NCI-H526 treated with DMSO at 0.1 percent for 48 hours (cell line): Measurements from ENCODE around the gene RUNX1.

Source experiments
- DNase-seq: peaks from one replicate; lab custom pipeline; 2025; lab: John Stamatoyannopoulos, UW

Gene RUNX1

DNA sequence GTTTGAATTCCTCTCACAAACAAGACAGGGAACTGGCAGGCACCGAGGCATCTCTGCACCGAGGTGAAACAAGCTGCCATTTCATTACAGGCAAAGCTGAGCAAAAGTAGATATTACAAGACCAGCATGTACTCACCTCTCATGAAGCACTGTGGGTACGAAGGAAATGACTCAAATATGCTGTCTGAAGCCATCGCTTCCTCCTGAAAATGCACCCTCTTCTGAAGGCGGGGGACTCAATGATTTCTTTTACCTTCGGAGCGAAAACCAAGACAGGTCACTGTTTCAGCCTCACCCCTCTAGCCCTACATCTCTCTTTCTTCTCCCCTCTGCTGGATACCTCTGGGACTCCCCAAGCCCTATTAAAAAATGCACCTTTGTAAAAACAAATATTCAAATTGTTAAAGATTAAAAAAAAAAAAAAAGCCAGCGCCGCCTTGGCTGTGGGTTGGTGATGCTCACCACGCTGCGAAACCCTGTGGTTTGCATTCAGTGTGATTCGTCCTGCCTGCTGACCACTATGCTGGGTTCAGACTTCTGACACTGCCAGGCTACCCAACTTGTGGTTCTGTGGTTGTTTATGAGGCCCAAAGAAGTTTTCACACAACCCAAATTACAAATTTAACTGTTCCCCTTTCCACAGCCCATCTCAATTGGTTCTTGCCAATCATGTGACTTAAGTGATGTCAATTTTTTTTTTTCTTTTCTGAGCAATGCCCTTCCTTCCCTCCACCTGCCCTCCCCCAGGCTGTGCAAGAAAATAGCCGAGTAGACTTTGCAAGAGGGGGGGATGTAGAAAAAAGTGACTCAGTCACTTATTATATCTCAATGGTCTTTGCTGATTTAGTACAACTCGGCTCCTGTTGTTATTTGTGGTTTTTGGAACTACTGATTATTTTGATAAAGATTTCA is at the start of gene RUNX1:
Gene RUNX1, minus strand, starts transcription at position 597 of the 912 bp plus-strand sequence.
- DNase-seq, result no peak

DNA sequence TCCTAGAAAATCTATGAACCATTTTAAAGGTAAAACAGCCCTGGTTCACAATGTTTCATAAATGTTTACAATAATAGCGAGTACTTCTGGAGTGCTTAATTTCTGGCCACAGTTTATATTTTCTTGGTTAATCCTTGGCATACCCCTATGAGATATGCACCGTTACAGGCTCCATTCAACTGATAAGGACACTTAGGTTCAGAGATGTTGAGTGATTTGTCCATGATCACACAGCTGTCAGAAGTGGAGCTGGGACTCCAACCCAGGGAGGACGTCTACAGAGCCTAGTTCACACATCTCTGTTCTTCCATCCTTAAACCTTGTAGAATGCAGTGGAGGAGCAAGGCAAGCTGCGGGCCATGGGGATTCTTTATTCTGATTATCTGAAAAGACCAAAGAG is 48.4 kb upstream of the RUNX1 start:
- DNase-seq, result no peak

DNA sequence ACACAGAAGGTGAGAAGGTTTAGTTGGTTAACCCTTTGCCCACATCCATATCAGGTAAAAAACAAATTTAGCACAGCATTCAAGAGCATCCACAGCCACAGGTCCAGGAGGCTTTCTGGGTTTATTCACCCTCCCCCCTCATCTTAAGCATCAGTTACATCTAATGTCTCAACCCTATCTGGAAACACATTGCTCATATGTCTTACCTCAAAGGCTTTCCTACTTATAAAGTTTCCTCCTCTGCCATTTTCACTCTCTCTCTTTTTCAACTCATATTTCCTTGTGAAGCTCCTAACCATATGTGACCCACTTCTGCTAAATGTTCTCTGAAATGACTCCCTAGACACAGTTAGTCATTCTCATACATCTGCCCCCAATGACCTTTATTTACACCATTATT is 47.9 kb upstream of the RUNX1 start:
- DNase-seq, result no peak

DNA sequence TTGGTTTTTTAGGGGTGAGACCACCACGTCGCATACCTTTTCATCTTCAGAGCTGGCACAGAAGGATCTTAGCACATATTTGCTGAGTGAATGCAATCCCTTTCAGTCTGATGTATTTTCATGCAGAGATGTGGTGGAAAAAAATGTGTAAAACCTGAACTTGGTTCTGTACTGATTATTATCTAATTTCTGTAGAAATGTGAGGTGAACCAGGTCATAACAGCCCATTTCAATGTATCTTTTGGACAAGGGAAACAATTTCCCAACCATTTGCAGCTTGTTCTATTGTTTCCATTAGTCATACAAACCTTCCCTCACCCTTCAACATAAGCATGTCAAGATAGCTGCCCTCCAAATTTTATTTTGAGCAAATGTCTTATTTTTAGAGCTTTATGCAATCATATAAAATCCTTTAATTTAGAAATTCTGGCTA is 46.8 kb upstream of the RUNX1 start:
- DNase-seq, result no peak

DNA sequence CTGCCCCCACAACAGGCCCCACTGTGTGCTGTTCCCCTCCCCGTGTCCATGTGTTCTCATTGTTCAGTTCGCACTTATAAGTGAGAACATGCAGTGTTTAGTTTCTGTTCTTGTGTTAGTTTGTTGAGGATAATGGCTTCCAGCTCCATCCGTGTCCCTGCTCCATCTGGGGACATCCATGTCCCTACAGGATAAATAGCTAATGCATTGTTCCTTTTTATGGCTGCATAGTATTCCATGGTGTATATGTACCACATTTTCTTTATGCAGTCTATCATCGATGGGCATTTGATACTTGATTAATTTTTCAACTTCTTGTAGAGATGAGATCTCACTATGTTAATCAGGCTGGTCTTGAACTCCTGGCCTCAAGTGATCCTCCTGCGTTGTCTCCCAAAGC is 44.4 kb upstream of the RUNX1 start:
- DNase-seq, result no peak

DNA sequence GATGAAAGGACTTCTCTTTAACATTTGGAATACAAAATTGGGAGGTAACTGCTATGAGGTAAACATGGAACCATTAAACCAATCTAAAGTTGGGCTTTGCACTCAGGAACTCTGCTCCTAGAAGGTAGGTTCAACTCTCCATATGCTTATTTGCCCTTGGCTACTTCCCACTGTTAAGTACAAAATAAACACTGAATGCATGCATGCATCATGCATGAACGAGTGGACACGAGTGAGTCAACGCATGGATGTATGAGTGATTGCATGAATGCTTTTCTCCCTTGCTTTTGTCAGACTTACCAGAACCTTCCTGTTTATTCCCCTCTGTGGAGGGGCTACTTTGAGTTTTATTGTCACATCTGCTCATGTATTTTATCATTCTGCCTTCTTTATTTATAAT is 42.4 kb upstream of the RUNX1 start:
- DNase-seq, result no peak

DNA sequence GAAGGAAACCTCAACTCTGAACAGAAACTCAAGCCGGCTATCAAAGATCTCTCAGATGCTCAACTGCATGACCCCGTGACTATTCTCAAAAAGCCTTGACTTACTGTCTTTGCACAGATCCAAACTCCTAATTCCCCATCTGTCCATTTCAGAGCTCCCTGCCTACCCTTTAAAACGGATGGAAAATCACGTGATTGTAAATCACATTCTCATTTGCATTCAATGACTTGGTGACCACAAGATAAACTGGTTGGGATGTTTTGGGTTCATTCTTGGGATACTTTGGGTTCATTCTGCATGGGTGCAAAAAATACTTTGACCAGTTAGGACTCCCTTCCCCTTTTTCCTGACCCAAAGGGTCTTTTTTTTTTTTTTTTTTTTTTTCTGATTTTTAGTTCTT is 41.3 kb upstream of the RUNX1 start:
- no peak for DNase-seq

DNA sequence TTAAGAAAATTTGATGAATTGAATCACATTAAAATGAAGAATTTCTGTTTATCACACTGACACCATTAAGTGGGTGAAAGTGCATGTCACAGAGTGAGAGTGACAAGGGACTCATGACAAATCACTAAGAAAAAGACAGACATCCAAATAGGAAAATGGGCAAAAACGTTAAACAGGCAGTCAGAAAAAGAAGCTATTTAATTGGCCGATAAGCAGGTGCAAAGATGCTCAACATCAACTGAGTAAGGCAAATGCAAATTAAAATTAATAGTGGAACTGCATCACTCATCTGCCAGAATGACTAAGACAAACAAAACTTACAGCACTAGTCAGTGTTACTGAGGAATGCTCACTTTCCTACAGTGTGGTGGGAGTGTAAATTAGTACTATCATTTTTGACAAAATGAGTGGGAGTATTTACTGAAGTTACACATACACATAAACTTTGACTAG is 39.2 kb upstream of the RUNX1 start:
- DNase-seq, result peak; percentile 23

DNA sequence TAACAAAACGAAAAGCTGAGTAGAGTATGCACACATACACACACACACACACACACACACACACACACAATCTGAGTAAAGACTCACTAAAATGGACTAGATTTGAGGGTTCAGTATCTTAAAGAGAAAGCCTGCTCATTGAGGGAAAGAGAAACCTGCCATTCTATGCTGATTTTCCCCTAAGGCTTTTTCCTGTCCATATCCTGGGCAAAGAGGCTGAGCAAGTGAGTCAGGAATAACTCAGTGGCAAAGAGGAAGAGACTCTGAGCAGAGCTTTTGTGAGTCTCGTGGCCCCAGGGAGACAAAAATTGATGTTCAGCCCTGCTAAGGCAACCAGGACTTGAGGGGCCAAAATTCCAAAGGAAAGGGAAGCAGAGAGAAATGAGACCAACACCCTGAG is 37.3 kb upstream of the RUNX1 start:
- DNase-seq, result no peak

DNA sequence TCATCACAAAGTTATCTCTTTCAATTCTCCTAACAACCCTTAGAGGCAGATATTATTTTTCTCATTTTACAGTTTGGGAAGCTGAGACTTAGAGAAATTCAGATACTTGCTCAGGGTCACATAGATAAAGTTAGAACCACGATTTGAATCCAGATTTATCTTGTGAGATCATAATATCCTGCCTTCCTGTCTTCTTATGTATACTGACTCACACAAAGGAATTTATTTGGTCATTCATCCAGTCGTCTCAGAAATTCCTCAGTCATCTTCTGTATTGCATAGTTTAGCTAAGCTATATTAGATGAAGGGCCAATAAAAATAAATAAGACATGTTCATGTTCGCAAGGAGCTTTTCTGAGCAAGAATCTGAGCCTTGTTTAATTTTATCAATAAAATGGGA is 35.8 kb upstream of the RUNX1 start:
- DNase-seq, result no peak

DNA sequence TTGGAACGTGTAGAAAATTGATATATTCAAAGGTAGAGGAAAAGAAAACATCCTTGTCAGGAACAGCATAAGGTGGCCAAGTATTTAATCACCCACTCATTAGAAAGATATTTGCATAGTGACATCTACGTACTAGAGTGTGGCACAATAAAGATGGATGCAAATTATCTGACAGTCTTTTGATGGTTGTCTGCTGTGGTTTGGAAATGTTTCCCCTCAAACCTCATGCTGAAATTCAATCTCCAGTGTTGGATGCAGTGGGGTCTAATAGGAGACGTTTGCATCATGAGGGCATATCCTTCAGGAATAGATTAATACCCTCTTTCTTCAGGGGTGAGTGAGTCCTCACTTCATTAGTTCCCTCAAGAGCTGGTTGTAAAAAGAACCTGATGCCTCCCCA is 34.1 kb upstream of the RUNX1 start:
- DNase-seq, result peak; percentile 58

DNA sequence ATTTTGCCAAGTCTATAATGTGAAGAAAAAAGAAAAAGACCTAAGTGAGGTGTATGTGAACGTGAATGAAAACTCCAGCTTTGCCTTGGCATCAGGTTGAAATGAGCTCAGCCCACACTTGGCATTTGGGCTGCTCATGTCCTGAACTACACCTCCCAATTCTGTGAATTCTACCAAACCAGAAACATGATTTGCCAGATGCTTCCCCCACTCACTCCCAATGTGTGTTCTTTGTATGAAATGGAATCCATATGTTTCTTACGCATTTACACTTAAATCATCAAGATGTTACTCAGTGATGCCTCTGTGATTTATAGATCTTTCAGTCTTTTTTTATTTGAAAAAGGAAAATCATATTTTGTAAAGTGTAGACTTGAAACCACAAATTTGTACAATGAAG is 32.8 kb upstream of the RUNX1 start:
- no peak for DNase-seq

DNA sequence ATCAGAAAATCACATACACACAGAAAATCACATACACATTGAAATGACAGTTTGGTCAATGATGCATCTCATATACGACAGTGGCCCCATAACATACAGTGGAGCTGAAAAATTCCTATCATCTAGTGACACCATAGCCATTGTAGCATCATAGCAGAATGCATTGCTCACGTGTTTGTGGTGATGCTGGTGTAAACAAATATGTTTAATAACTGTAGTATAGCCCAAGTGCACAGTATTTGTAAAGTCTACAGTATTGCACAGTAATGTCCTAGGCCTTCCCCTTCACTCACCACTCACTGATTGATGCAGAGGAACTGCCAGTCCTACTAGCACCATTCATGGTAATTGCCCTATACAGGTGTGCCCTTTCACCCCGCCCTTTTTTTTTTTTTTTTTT is 30.1 kb upstream of the RUNX1 start:
- DNase-seq, result no peak

DNA sequence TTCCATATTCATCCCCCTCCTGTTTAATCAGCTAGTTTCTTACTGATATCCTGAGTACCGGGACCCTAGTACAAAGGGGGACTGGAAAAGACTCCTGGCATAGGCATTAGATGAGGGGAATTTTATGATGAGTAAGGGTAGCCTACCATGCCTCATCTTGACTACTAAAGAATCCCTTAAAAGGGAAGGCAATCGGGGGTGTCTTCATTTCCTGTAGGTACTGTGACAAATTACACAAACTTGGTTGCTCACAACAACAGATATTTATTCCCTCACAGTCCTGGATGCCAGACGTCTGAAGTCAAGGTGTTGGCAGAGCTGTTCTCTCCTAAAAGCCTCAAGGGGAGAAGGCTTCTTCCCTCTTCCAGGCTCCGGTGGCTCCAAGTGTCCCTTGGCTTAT is 28.9 kb upstream of the RUNX1 start:
- DNase-seq, result no peak

DNA sequence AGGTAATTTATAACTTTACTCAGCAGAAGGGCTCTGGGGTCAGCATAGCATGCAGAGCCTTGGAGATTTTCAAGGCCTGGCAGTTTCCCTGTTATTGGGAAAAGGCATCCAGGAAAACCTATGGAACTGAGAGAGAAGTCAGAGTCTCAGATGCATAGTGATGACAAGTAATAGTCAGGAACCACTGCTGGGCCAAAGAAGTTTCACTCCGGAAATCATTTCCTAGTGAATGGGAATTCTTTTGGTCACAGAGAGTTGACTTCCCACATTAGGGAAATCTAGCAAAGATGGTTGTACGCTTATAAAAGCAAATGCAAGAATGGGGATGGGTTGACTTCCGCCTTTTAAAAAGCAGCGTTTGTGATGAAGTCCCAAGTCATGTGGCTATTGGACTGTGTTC is 28.4 kb upstream of the RUNX1 start:
- DNase-seq, result no peak

DNA sequence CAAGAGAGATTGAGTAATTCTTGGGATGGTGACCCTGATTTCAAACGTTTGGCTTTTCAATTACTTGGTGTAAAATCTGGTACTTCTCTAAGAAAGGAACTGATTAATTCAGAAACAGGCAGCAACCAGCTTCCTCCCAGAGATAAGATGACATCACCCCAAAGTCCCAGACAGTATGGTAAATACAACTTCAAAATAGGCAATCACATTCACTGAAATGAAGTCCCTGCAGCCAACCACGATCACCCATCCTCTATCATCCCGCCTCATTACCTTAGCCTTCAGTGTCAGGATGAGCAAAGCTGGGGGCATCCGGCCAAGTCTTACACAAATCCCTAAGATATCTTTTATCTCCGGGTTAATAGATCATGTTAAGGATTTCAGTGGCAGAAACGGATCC is 26.4 kb upstream of the RUNX1 start:
- DNase-seq, result no peak

DNA sequence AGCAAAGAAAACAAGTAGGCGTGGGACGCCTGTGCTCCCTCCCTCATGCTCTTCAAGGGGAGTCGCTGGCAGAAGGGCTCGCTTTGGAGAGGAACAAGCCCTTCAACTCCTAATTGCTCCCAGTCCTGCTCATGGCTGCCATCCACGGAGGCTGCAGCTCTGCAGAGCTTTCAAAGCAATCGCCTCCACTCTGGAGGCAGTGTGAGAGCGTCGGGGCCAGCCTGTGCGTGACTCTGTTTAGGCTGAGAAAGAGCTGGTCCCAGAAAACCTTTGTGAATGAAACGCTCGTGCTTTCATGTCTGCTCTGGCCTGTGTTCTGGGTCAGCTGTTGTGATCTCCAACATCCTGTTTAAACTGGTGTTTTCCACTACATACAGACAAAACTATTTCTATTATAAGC is 23.9 kb upstream of the RUNX1 start:
- DNase-seq, result no peak

DNA sequence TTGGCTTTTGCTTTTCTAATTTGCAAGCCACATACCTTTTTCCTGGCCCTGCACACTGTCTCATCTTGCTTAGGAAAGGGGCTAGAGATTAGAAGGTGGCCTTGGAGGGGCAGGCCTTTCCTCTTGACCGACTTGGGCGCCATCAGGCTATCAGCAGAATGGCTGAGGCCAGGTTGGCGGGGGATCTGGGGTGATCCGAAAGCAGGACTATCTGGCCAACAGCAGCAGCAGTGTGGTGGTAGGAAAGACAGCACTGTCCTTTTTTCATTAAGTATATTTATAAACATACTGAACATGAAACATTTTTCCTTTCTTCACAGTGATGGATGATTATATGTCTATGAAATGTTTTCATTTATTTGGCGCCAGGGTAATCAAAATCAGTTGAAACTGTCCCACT is 23.5 kb upstream of the RUNX1 start:
- DNase-seq, result no peak

DNA sequence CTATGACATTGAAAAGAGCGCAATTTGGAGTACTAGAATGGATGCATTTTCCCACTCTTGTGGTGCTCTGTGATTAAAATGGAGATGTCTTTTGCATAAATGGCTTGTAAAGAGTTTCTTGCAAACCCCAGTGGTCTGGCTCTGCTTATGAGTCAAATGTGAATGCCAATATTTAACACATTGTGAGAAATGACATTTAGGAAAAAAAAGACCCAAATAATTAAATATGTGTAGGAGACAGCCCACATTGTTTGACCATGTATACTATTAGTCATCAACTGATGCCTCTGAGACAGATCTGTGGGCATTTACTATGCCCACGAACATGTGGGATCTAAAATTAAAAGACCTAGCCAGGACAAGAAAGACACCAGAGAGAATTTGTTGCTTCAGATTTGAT is 22.2 kb upstream of the RUNX1 start:
- DNase-seq, result no peak

DNA sequence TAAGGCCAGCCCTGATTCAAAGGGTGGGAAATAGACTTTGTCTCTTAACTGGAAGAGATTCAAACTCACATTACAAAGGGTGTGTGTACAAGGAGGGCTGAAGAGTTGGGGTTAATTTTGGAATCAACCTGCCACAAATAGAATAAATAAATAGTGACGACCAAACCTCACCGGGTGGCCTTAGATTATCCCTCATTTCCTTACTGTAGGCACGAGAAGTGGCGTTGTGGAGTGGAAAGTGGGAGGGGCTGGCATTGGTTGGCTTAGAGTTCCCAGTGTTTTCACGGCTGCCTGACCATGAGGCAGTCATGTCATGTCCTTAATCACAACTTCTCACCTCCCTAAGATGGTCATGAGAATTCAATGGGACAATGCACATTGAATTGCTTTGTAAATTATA is 21.3 kb upstream of the RUNX1 start:
- DNase-seq, result no peak

DNA sequence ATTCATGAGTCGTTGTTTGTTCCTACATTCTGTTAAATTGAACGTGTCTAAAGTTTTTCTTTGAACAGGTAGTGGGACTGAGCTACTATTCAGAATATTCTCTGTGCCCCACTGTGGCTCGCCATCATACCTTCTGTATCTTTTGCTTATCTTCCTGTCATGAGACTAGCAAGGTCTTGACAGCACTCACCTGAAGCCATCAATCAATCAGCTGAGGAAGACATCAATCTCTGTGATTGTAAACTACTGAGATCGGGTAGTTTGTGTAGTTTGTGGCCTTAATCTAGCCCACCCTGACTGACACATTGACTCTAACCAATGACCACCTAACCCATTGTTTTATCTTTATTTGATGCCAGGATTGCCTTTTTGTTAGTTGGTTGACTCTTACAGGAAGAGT is 17.7 kb upstream of the RUNX1 start:
- DNase-seq, result no peak

DNA sequence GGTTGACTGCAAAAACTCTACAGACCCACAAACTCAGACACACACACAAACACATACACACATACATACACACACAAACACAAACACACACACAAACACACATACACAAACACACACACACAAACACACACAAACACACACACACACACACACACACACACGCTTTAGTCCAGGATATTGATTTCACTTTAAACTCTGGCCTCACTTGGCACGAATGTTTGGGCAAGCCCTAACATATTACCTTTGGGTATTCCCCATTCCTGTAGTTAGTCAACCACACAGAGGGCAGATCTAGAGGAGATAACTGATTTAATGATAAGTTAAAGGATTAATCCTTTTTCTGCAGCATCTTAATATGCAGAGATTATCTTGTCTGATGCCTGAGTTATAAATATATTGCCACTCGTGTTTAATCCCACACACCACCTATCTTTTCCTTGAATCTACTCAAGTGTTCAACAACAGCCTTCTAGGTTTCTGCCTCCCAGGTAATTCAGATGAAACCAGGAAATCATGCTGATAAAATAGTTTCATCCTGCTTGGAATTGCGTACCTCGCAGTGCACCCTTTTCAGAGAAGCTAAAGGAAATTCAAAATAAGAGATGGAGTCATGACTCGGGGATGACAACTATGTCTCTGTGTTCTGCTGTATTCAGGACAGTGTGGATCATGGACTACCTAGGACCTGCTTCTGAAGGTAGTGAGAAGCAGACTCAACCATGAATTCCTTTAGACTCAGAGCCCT is 14.5 kb upstream of the RUNX1 start:
- DNase-seq, result no peak

DNA sequence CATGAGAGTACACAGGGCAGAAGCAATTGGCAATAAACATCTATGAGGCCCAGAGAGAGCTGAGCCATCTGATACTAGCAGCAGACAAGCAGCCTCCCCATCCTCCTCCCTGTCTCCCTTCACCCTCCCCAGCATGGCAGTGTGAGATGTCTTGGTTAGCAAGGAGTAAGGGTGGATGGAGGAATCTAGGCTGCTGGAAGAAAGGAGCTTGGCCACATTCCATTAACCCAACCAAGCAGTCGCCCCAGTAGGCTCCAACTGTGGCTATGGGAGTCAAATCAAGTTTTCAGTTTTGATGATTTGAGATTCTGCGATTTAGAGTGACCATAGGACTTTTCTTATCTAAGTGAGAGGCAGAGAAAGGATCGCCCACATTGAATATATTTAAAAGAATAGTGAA is 12.9 kb upstream of the RUNX1 start:
- DNase-seq, result no peak
